Adrenal gland (tissue), 12 donors: ENCODE data around the gene ATP9A. TPM values are rescaled to one million over a fixed set of nuclear protein-coding genes. Genes with fewer than 3 reads are reported as not detected.

Experiments
- DNase-seq, 7 donors: peaks; one replicate each; pipeline ENCODE4 v3.0.0-alpha.2; 2019 to 2020
- H3K27ac ChIP-seq, 5 donors: fragments of 200-600 bp; sonication (generic) in 4 of 5; 1 replicate in 3 of 5; 2 replicates in 2 of 5; pipeline versions ENCODE4 v1.5.1 to v1.8.0; 2016 to 2020; ENCODE audit warnings: mild to moderate bottlenecking in 1 of 5
- H3K27me3 ChIP-seq: fragments of 200-600 bp; 2 replicates; pipeline ENCODE4 v1.8.0; 2021
- H3K36me3 ChIP-seq, 2 donors: fragments of 200-600 bp; replicated peaks in 1 of 2; 1 replicate in 1 of 2; 2 replicates in 1 of 2; pipeline versions ENCODE4 v1.5.1 to v1.8.0; 2018 to 2022
- H3K4me1 ChIP-seq, 2 donors: fragments of 200-600 bp; replicated peaks in 1 of 2; 1 replicate in 1 of 2; 2 replicates in 1 of 2; pipeline versions ENCODE4 v1.5.1 to v1.8.0; 2018 to 2021
- H3K4me3 ChIP-seq, 4 donors: fragments of 200-600 bp; sonication (generic) in 3 of 4; one replicate each; pipeline ENCODE4 v1.5.1; 2016 to 2018
- H3K9me3 ChIP-seq, 3 donors: fragments of 200-600 bp; sonication (generic) in 1 of 3; replicated peaks in 1 of 3; 1 replicate in 2 of 3; 2 replicates in 1 of 3; pipeline versions ENCODE4 v1.5.1 to v1.8.0; 2016 to 2021
- POLR2A ChIP-seq, 2 donors: fragments of 450-650 bp; IDR thresholded peaks; one replicate each; pipeline ENCODE4 v1.6.1; 2017; ENCODE audit warnings: antibody characterized with exemption in 2 of 2, mild to moderate bottlenecking in 2 of 2, moderate library complexity in 1 of 2
- WGBS, 4 donors: extraction: QIAGEN DNeasy Blood & Tissue Kit in 2 of 4; methylation state at CpG; one replicate each; pipeline versions ENCODE4 v1.1.5 to v1.1.7; 2013 to 2017; 5-methylcytosine and 5-hydroxymethylcytosine counted together
- intact Hi-C, 2 donors: fragments of 100-400 bp; cut with DNase I; formaldehyde crosslinking; loops; one replicate each; pipeline versions ENCODE4 v1.14.1 to v1.15.0; 2022 to 2023
- polyA plus RNA-seq, 3 donors: library from polyadenylated mRNA; stranded (reverse); fragments of 200-250 nt in 2 of 3; fragments of 350-450 nt in 1 of 3; fragmentation: Illumina TruSeq in 1 of 3; extraction: RNeasy Lipid Tissue Mini Kit (QIAGEN cat#74804) in 1 of 3; gene quantifications; one replicate each; pipeline ENCODE4 v1.2.3, GENCODE V29; 2013 to 2014
- total RNA-seq, 9 donors: library from RNA; depleted of rRNA in 4 of 9; stranded (reverse); fragments of >200 nt in 4 of 9; fragments of 120-200 nt in 1 of 9; fragmentation: NEBNext Ultra II Directional in 1 of 9; extraction: Animal tissue kit (Norgen Biotek cat#: 25700) in 1 of 9; gene quantifications; one replicate each; pipeline versions ENCODE4 v1.1.0 to v1.2.4, GENCODE V29; 2013 to 2023
- TF ChIP-seq, protein P1 (sequence below), 6 experiments: fragments of 450-650 bp in 4 of 6; fragments of 200-600 bp in 2 of 6; sonication (generic) in 1 of 6; IDR thresholded peaks; 1 replicate in 5 of 6; 2 replicates in 1 of 6; pipeline versions ENCODE4 v1.5.1 to v1.8.0; 2016 to 2021; ENCODE audit warnings: antibody characterized with exemption in 6 of 6, mild to moderate bottlenecking in 2 of 6, moderate library complexity in 1 of 6
- donor health status: healthy with polysubstance abuse.
- donor health status: Bipolar disorder and iron deficiency.
- donor health status: DM: yes; HTN: yes; CAD: no.
- donor health status: DM: no; HTN: no; CAD: no.
- donor health status: DM: no; HTN: no; CAD: no.
- donor health status: DM: yes; HTN: yes; CAD: no.

Gene ATP9A
- total and polyA plus RNA-seq, 12 donors: 3.7 to 34.5 (median 16.7) TPM

DNA sequence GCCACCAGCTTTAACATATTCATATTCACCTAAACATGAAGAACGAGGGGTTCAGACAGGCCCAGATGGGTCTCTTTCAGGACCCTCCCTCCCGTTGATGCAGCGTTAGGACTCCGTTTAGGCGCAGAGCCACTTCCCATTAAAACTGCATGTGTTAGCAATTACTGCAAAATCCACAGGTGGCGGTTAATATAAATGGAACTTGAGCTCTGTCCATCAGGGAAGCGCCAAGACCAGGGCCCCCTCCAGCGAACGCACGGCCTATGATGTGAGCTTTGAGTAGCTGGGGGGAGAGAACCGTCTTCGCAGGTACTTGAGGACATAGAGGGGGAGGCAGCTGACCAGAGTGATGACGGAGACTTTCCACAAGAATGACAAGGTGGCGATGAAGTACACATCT, 167.2 kb downstream of the ATP9A start:
- no peak for DNase-seq
- Histone ChIP-seq H3K27me3 (no peaks in the 10 kb centered on the region), H3K27ac (no peak overlapping the region), H3K4me3 (no peak overlapping the region), H3K36me3 (peaks cover 0 to 8% of the 10 kb centered on the region in 2 donors), H3K4me1 (no peaks in the 10 kb centered on the region), H3K9me3 (no peaks in the 10 kb centered on the region)
- TF ChIP-seq, protein P1, sequence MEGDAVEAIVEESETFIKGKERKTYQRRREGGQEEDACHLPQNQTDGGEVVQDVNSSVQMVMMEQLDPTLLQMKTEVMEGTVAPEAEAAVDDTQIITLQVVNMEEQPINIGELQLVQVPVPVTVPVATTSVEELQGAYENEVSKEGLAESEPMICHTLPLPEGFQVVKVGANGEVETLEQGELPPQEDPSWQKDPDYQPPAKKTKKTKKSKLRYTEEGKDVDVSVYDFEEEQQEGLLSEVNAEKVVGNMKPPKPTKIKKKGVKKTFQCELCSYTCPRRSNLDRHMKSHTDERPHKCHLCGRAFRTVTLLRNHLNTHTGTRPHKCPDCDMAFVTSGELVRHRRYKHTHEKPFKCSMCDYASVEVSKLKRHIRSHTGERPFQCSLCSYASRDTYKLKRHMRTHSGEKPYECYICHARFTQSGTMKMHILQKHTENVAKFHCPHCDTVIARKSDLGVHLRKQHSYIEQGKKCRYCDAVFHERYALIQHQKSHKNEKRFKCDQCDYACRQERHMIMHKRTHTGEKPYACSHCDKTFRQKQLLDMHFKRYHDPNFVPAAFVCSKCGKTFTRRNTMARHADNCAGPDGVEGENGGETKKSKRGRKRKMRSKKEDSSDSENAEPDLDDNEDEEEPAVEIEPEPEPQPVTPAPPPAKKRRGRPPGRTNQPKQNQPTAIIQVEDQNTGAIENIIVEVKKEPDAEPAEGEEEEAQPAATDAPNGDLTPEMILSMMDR (IDR thresholded peaks at IDR 0.05): no peak
- TF ChIP-seq POLR2A (IDR thresholded peaks at IDR 0.05): no peak
- WGBS, 4 donors: 88 to 92% (median 89%) methylated on average over 14 of the region's 14 CpGs
- intact Hi-C loops: loop anchor here in 1 of 2 donors (10.0 kb wide), 1 partner anchor 616 kb away; no protein-coding TSS in a partner anchor

DNA sequence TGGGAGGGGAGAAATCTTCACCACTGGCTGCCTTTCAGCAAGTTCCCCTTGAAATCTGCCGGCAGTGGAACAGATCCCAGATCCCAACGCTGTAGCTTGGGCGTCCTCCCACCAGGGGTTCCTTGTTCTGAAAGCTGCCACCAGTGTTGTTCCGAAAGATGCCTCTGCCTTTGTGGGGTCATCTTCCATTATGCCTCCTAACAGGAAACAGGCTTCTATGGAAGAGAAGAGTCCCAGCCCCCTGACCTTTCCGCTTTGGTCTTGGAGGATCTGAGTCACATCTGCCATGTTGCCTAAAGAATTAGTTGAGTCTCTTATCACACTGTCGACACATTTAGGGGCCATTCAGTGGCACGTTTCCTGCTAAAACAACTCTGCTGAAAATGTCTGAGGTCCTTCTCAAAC, 168.2 kb downstream of the ATP9A start:
- DNase-seq: no peak
- Histone ChIP-seq H3K4me1 (no peaks in the 10 kb centered on the region), H3K4me3 (no peak overlapping the region), H3K27me3 (no peaks in the 10 kb centered on the region), H3K36me3 (peaks cover 0 to 8% of the 10 kb centered on the region in 2 donors), H3K27ac (no peak overlapping the region), H3K9me3 (no peaks in the 10 kb centered on the region)
- TF ChIP-seq POLR2A (IDR thresholded peaks at IDR 0.05): no peak
- TF ChIP-seq, protein P1 (IDR thresholded peaks at IDR 0.05): no peak
- WGBS, 4 donors: 65 to 80% (median 74%) methylated on average over 7 of the region's 7 CpGs
- intact Hi-C loops: loop anchor here in 1 of 2 donors (10.0 kb wide), 1 partner anchor 615 kb away; no protein-coding TSS in a partner anchor

DNA sequence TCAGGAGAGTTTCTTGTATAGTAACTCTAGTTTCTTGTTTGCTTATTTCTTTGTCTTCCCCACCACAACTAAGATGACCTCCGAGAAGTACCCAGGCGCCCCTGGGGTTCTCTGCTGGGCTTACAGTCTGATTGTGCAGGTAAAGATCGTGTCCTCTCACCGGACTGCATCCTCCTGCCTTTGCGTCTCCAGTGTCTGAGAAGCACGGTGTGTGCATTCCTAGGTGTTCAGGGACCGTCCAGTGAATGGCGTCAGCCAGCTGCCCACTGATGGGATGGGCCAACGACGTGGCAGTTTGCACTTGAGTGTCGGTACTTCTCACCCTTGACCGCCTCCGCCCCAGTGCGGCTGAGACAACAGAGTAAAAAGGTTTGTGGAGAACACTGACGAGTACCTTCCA, 169.6 kb downstream of the ATP9A start:
- no peak for DNase-seq
- Histone ChIP-seq H3K27ac (no peak overlapping the region), H3K9me3 (no peaks in the 10 kb centered on the region), H3K4me3 (no peak overlapping the region), H3K27me3 (no peaks in the 10 kb centered on the region), H3K4me1 (no peaks in the 10 kb centered on the region), H3K36me3 (no peaks in the 10 kb centered on the region)
- no peak for TF ChIP-seq POLR2A (IDR thresholded peaks at IDR 0.05)
- TF ChIP-seq, protein P1 (IDR thresholded peaks at IDR 0.05): no peak
- WGBS, 4 donors: 86 to 93% (median 92%) methylated on average over 13 to 15 of the region's 15 CpGs
- intact Hi-C loops: loop anchor here (5.0 to 10.0 kb wide), 2 partner anchors 226 to 604 kb away; no protein-coding TSS in a partner anchor

DNA sequence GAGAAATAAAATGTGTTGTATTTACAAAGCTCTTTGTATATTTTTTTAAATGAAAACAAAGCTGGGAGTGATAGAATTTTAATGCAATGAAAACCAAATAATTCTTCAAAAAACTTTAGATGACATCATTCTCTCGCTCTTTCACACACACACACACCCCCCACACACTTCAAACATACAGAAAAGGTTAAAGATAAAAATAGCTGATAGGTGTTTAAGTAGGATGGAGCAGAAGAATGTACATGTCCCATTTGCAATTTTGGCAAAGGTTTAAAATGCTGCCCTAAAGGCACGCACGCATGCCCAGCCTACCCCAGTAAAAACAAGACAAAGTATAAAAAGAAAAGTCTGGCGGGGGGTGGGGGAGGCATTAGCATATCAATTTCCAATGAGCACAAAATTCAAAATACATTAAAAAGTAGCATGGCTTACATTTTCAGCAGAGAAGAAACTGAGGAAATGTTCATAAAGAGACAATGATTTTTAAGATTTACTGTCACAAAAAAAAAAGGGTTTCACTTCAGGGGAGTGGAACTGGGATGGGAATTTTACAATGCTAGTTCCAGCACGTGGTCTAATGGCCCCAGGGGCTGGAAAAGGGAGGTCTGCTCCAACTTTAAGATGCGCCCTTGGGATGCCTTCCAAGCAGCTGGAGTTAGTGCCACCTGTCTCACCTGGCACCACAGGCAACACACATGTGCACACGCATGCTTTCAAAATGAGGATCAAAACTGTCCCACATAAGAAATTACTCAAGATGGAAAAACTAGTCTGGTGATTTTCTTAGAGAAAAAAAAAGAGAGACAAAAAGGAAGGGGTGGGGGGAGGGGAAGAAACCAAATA, 170.6 kb downstream of the ATP9A start:
- TF ChIP-seq POLR2A (IDR thresholded peaks at IDR 0.05): no peak
- TF ChIP-seq, protein P1 (IDR thresholded peaks at IDR 0.05): no peak
- Histone ChIP-seq H3K4me3 (no peak overlapping the region), H3K9me3 (no peaks in the 10 kb centered on the region), H3K4me1 (no peaks in the 10 kb centered on the region), H3K27ac (no peak overlapping the region), H3K27me3 (no peaks in the 10 kb centered on the region), H3K36me3 (no peaks in the 10 kb centered on the region)
- 82 to 85% (median 85%) methylated on average over 7 of the region's 7 CpGs for WGBS, 4 donors
- intact Hi-C loops: loop anchor here (5.0 to 10.0 kb wide), 2 partner anchors 225 to 603 kb away; no protein-coding TSS in a partner anchor
- no peak for DNase-seq
